WTC11 (cell line): ENCODE measurements around the gene PLXNA3.

ENCODE experiments used
- ATF1 ChIP-seq: sonication (generic); formaldehyde crosslinking; IDR thresholded peaks from 2 replicates; pipeline ENCODE4 v1.8.1; 2023; ENCODE audit warnings: mild to moderate bottlenecking, moderate library complexity, missing genetic modification reagents
- CTCF ChIP-seq: fragments of 200-600 bp; IDR thresholded peaks from 2 replicates; pipeline ENCODE4 v1.8.0; 2022; ENCODE audit warnings: antibody characterized with exemption
- ETV6 ChIP-seq: sonication (generic); formaldehyde crosslinking; IDR thresholded peaks from 2 replicates; pipeline ENCODE4 v1.8.1; 2022; ENCODE audit warnings: mild to moderate bottlenecking, missing genetic modification reagents
- FOXP1 ChIP-seq: sonication (generic); formaldehyde crosslinking; IDR thresholded peaks from 2 replicates; pipeline ENCODE4 v1.8.0; 2022; ENCODE audit warnings: missing genetic modification reagents, mild to moderate bottlenecking, moderate library complexity, borderline replicate concordance
- GABPB1 ChIP-seq: sonication (generic); formaldehyde crosslinking; IDR thresholded peaks from 2 replicates; pipeline ENCODE4 v1.8.1; 2023; ENCODE audit warnings: mild to moderate bottlenecking, missing genetic modification reagents
- IRF2 ChIP-seq: sonication (generic); formaldehyde crosslinking; IDR thresholded peaks from 2 replicates; pipeline ENCODE4 v1.8.0; 2022; ENCODE audit warnings: low read depth, missing genetic modification reagents, borderline replicate concordance
- NFATC4 ChIP-seq: fragments of 250-450 bp; sonication (Bioruptor Pico); IDR thresholded peaks from 2 replicates; pipeline ENCODE4 v1.9.0; 2021; ENCODE audit warnings: mild to moderate bottlenecking
- RELA ChIP-seq: sonication (generic); formaldehyde crosslinking; IDR thresholded peaks from 2 replicates; pipeline ENCODE4 v1.8.1; 2022; ENCODE audit warnings: missing genetic modification reagents, mild to moderate bottlenecking, borderline replicate concordance
- TP53 ChIP-seq: sonication (generic); formaldehyde crosslinking; IDR thresholded peaks from 2 replicates; pipeline ENCODE4 v1.8.1; 2023; ENCODE audit warnings: mild to moderate bottlenecking, missing genetic modification reagents
- ZNF232 ChIP-seq: sonication (generic); formaldehyde crosslinking; IDR thresholded peaks from 2 replicates; pipeline ENCODE4 v1.8.0; 2022; ENCODE audit warnings: mild to moderate bottlenecking, missing genetic modification reagents
- ZNF423 ChIP-seq: fragments of 250-450 bp; sonication (Bioruptor Pico); IDR thresholded peaks from 2 replicates; pipeline ENCODE4 v2.1.2; 2022; ENCODE audit warnings: mild to moderate bottlenecking, moderate library complexity
- TF ChIP-seq, protein P1 (sequence below): sonication (generic); formaldehyde crosslinking; IDR thresholded peaks from 2 replicates; pipeline ENCODE4 v1.8.0; 2023; ENCODE audit warnings: missing genetic modification reagents, mild to moderate bottlenecking, borderline replicate concordance
- TF ChIP-seq, protein P2 (sequence below): sonication (generic); formaldehyde crosslinking; conservative IDR thresholded peaks from 2 replicates; pipeline ENCODE4 v1.8.1; 2022; ENCODE audit warnings: mild to moderate bottlenecking, missing genetic modification reagents
- TF ChIP-seq, protein P3 (sequence below): sonication (generic); formaldehyde crosslinking; IDR thresholded peaks from 2 replicates; pipeline ENCODE4 v1.8.0; 2022; ENCODE audit warnings: mild to moderate bottlenecking, missing genetic modification reagents

DNA sequence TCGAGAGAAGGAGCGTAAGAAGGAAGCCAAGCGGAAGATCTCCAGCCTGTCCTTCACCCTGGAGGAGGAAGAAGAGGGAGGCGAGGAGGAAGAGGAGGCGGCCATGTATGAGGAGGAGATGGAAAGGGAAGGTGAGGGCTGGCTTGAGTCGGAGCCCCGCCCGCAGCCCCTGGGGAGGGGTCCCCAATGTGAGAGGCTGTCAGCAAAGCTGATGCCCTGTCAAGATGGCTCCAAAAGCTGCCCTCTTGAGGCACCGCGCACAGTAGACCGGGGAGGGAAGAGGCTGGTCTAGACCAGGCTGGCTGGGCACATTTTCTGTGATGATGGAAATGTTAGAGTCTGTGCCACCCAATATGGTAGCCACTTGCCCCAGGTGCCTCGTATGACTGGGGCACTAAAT is 11.7 kb upstream of the PLXNA3 start:
- TF ChIP-seq CTCF (no peak), GABPB1 (CRISPR knock-in tag) (no peak), RELA (CRISPR knock-in tag) (no peak), ZNF232 (CRISPR knock-in tag) (no peak), ZNF423 (no peak), ATF1 (CRISPR knock-in tag) (no peak), IRF2 (CRISPR knock-in tag) (no peak), FOXP1 (CRISPR knock-in tag) (no peak), ETV6 (CRISPR knock-in tag) (no peak), NFATC4 (CRISPR knock-in tag) (no peak), TP53 (CRISPR knock-in tag) (no peak)
- TF ChIP-seq, protein P1, sequence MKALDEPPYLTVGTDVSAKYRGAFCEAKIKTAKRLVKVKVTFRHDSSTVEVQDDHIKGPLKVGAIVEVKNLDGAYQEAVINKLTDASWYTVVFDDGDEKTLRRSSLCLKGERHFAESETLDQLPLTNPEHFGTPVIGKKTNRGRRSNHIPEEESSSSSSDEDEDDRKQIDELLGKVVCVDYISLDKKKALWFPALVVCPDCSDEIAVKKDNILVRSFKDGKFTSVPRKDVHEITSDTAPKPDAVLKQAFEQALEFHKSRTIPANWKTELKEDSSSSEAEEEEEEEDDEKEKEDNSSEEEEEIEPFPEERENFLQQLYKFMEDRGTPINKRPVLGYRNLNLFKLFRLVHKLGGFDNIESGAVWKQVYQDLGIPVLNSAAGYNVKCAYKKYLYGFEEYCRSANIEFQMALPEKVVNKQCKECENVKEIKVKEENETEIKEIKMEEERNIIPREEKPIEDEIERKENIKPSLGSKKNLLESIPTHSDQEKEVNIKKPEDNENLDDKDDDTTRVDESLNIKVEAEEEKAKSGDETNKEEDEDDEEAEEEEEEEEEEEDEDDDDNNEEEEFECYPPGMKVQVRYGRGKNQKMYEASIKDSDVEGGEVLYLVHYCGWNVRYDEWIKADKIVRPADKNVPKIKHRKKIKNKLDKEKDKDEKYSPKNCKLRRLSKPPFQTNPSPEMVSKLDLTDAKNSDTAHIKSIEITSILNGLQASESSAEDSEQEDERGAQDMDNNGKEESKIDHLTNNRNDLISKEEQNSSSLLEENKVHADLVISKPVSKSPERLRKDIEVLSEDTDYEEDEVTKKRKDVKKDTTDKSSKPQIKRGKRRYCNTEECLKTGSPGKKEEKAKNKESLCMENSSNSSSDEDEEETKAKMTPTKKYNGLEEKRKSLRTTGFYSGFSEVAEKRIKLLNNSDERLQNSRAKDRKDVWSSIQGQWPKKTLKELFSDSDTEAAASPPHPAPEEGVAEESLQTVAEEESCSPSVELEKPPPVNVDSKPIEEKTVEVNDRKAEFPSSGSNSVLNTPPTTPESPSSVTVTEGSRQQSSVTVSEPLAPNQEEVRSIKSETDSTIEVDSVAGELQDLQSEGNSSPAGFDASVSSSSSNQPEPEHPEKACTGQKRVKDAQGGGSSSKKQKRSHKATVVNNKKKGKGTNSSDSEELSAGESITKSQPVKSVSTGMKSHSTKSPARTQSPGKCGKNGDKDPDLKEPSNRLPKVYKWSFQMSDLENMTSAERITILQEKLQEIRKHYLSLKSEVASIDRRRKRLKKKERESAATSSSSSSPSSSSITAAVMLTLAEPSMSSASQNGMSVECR: no peak
- TF ChIP-seq, protein P2, sequence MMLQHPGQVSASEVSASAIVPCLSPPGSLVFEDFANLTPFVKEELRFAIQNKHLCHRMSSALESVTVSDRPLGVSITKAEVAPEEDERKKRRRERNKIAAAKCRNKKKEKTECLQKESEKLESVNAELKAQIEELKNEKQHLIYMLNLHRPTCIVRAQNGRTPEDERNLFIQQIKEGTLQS: no peak
- TF ChIP-seq, protein P3, sequence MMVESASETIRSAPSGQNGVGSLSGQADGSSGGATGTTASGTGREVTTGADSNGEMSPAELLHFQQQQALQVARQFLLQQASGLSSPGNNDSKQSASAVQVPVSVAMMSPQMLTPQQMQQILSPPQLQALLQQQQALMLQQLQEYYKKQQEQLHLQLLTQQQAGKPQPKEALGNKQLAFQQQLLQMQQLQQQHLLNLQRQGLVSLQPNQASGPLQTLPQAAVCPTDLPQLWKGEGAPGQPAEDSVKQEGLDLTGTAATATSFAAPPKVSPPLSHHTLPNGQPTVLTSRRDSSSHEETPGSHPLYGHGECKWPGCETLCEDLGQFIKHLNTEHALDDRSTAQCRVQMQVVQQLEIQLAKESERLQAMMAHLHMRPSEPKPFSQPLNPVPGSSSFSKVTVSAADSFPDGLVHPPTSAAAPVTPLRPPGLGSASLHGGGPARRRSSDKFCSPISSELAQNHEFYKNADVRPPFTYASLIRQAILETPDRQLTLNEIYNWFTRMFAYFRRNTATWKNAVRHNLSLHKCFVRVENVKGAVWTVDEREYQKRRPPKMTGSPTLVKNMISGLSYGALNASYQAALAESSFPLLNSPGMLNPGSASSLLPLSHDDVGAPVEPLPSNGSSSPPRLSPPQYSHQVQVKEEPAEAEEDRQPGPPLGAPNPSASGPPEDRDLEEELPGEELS (CRISPR knock-in tag): no peak
